Left colon (tissue), 2 donors: ENCODE results near the gene RBM3. TPM values are rescaled to one million over a fixed set of nuclear protein-coding genes. Genes with fewer than 3 reads are reported as not detected.

Source experiments
- ATAC-seq: fragments of 200-7000 bp; cut with Tn5 transposase; one replicate; pipeline ENCODE4 v1.9.1; 2020; ENCODE audit warnings: mild to moderate bottlenecking, moderate library complexity
- DNase-seq, 2 donors: peaks; one replicate each; pipeline ENCODE4 v3.0.0-alpha.2; 2020
- intact Hi-C, 2 donors: fragments of 100-400 bp; cut with DNase I in 1 of 2; cut with micrococcal nuclease in 1 of 2; formaldehyde crosslinking; loops; one replicate each; pipeline versions ENCODE4 v1.11.2 to v1.14.0; 2022; cut with DNase I, micrococcal nuclease
- total RNA-seq, 2 donors: library from RNA; stranded (reverse); fragmentation: NEBNext Ultra II Directional; extraction: Animal tissue kit (Norgen Biotek cat#: 25700); gene quantifications; one replicate each; pipeline ENCODE4 v1.2.1, GENCODE V29; 2021
- donor health status: DM: no; HTN: no; CAD: no.
- donor health status: DM: yes; HTN: yes; CAD: no.

RBM3 gene
- total RNA-seq, 2 donors from 2014 or later: 156 to 263 TPM

DNA sequence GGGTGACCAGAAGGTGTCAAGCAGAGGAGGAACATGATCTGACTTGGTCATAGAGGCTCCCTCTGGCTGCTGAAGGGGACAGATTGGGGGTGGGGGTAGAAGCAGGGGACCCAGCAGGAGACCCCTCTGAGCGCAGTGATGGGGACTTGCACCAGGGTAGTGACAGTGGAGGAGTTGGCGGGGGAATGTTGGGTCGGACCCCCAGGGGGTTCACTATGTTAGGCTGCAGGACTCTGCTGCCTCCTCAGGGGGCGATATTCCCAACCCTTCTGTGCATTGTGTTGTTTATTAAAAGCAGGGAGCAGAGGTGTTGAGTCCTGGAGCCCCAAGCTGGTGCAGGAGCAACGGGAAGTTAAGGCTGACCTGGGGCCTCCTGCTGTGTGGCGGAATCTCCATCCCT lies 31.8 kb downstream of the RBM3 start:
- intact Hi-C loops: no loop called here
- ATAC-seq (no peak), DNase-seq (no peak)

DNA sequence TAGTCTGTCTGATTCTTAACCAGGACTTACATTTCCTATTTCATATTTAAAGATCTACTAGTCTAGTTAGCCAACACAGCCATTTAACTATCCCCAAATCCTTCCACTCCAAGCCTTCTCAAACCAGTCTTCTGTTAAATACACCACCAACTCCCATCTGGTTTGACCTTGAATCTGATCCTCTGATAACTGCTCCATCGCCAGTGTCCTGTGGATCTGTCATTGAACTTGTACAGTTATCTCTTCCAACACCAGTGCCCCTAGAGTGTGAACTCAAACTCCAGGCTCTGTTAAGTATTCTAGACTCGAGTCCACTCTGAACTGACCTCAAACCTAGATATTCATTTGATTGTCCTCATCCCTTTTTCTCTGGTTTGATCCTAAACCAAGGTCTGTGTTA lies 37.4 kb downstream of the RBM3 start:
- ATAC-seq (no peak), DNase-seq (no peak)
- intact Hi-C loops: no loop called here

DNA sequence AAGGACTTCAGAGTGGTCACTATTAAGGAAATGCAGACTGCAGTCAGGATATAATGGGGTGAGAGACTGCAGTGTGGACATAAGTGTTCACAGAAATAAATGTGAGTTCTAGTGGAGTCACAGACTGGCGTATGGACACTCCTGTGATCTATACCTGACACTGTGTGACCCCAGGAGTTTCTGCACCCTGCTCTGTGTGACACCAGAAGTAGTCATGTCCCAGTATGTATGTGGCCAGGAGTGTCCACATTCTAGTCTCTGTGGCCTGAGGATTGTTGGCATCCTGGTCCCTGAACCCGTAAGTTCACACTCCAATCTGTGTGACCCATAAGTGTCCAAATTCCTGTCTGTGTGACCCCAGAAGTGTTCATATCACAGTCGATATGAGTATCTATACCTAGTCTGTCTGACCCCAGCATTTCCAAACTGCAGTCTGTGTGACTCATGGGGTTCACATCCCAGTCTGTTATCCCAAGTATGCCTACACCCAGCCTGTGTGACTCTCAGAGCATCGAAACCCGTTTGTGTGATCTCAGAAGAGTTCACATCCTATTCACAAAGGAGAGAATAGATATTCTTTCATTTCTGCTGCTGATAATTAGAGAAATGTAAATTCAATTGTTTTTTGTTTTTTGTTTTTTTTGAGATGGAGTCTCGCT lies 39.3 kb downstream of the RBM3 start:
- no peak for DNase-seq
- intact Hi-C loops: no loop called here
- ATAC-seq: no peak

DNA sequence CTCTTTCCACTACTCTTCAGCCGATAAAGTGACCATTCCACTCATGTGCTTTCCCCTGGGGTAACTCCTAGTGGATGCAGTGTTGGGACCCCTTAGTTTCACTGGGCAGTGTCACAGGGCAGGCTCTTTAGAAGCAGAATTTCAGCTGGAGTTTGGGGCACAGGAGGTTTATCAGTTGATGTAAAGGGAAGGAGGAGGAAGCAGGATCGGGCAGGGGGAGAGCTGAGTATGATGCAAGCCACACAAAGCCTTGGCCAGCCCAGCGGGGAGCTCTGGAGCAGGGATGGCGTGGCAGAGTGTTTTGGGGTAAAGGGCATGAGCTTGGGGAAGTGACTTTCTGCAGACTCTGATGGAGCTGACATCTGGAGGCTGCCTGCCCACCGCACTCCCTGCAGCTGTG lies 42.3 kb downstream of the RBM3 start:
- intact Hi-C loops: no loop called here
- DNase-seq (no peak), ATAC-seq (no peak)

DNA sequence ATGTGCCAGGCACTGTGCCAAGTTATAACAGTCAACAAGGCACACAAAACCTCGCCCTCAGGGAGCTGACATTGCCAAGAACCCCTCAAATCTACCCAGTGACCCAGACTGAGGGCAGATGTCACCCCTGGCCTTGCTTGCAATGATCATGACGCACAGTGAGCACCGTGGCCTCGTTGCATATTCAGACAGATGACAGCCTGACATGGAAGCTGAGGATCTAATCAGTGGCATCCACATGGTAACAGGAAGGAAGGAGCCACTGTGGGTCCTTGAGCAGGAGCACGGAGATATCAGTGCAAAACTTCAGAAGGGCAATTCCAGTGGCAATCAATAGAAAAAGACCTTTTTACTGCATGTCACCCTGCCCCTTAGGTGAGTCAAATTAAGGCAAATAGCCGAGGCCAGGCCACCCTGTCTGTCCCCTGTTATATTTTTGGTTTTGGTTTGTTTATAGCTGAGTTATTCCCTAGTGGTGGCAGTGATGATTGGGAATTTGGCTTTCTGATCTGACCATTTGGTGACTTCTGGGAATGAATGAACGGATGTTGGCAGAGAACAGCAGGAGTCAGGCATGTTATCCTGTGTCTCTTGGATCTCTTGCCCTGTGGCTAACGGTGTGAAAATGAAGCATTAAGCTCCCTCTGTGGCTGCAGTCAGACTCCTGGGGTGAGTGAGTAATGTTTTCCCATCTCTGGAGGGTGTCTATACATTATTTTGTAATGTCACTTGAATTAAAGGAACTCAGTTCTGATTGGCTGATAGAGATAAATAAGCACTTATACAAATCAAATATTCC lies 43.5 kb downstream of the RBM3 start:
- ATAC-seq: no peak
- intact Hi-C loops: no loop called here

DNA sequence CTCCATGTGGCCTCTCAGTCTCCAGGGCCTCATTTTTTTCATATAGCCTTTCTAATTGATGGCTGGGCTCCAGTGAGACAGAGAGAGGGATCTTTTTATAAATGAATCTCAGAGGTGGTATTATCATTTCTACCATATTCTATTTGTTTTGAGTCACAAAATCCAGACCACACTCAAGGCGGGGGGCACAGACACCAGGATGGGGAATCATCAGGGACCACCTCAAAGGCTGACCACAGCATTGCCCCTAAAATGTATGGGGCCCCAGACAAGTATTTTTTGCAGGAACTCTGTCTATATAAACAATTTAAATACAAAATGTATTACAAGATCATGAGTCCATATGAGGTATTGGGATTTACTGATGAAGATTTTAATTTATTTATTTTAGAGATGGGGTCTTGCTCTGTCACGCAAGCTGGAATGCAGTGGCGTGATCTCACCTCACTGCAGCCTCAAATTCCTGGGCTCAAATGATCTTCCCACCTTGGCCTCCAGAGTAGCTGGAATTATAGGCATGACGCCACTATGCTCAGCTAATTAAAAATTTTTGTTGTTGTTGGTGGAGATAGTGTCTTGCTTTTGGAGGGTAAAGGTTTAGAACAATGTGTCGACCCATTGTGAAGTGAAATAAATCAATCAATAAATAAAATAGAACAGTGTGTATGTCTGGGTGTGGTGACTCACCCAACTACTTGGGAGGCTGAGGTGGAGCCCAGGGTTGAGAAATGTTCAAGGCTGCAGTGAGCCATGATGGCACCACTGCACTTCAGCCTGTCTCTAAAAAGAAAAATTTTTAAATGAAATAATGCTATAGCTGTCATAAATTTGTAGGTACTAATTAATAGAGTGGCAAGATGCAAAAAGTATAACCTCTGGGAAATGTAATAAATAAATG lies 52.4 kb downstream of the RBM3 start:
- DNase-seq: no peak
- no peak for ATAC-seq

More for the DNA sequence above, 43.5 kb downstream of the RBM3 start:
- DNase-seq: no peak

More for the DNA sequence above, 52.4 kb downstream of the RBM3 start:
- intact Hi-C loops: no loop called here

Other genes starting within 250 kb of the RBM3 start
- gene SSX3, start 217.8 kb upstream of the RBM3 start, total RNA-seq: not detected
- gene SSX4, start 190.9 kb upstream of the RBM3 start, total RNA-seq: not detected
- gene SSX4B, start 162.5 kb upstream of the RBM3 start, total RNA-seq: not detected
- 10 to 100 TPM; 16.7 to 24.1 TPM for gene SLC38A5, start 104.2 kb upstream of the RBM3 start, total RNA-seq
- 10 to 100 TPM; 19.5 to 25.1 TPM for gene FTSJ1, start 98.3 kb upstream of the RBM3 start, total RNA-seq
- 1 to 10 TPM; 4.0 to 5.8 TPM for gene PORCN, start 65.5 kb upstream of the RBM3 start, total RNA-seq
- 100 to 1,000 TPM; 152 to 207 TPM for gene EBP, start 52.7 kb upstream of the RBM3 start, total RNA-seq
- gene TBC1D25, start 34.8 kb upstream of the RBM3 start, total RNA-seq: 10 to 100 TPM; 11.6 to 15.7 TPM
- gene WDR13, start 23.0 kb downstream of the RBM3 start, total RNA-seq: 100 to 1,000 TPM; 126 to 141 TPM
- 1 to 10 TPM; 2.4 to 6.6 TPM for gene WAS, start 109.3 kb downstream of the RBM3 start, total RNA-seq
- 1 to 10 TPM; 3.1 to 5.0 TPM for gene SUV39H1, start 122.2 kb downstream of the RBM3 start, total RNA-seq
- gene GLOD5, start 187.3 kb downstream of the RBM3 start, total RNA-seq: 10 to 100 TPM in 1 of 2 donors, 1 to 10 TPM in 1; 9.5 to 11.4 TPM
- not detected for gene GATA1, start 212.1 kb downstream of the RBM3 start, total RNA-seq
- 10 to 100 TPM; 78.9 to 91.8 TPM for gene HDAC6, start 227.6 kb downstream of the RBM3 start, total RNA-seq